PFSK-1 (cell line): ENCODE results near the gene BMP2. TPM values are rescaled to one million over a fixed set of nuclear protein-coding genes. Genes with fewer than 3 reads are reported as not detected.

ENCODE experiments used
- FOXP2 ChIP-seq: optimal IDR thresholded peaks from 2 replicates; pipeline ENCODE3; 2011; ENCODE audit warnings: borderline replicate concordance, control low read depth, inconsistent platforms; ENCODE audit not compliant: insufficient read depth; ENCODE audit errors: extremely low read length, extremely low read depth
- POLR2AphosphoS5 ChIP-seq: IDR thresholded peaks from 2 replicates; pipeline ENCODE4 v1.6.1; 2012; ENCODE audit warnings: low read depth, mild to moderate bottlenecking, control low read depth, low read length, moderate library complexity
- REST ChIP-seq, 2 experiments: IDR thresholded peaks; 2 replicates each; pipeline versions ENCODE4 v1.6.1 to v1.8.0; 2011 to 2012; ENCODE audit warnings: low read depth in 2 of 2, low read length in 2 of 2, control low read depth in 1 of 2, inconsistent platforms in 1 of 2, mild to moderate bottlenecking in 1 of 2, moderate library complexity in 1 of 2; ENCODE audit not compliant: insufficient read depth in 1 of 2
- SIN3A ChIP-seq: IDR thresholded peaks from 2 replicates; pipeline ENCODE4 v1.6.1; 2012; ENCODE audit warnings: mild to moderate bottlenecking, low read length, moderate library complexity, borderline replicate concordance; ENCODE audit not compliant: insufficient read depth
- TAF1 ChIP-seq: IDR thresholded peaks from 2 replicates; pipeline ENCODE4 v1.6.1; 2012; ENCODE audit warnings: low read length, control low read depth, borderline replicate concordance; ENCODE audit not compliant: insufficient read depth
- polyA plus RNA-seq: library from polyadenylated mRNA; unstranded; fragments of >200 nt; gene quantifications from one replicate; pipeline ENCODE4 v1.2.1, GENCODE V29; 2012; ENCODE audit warnings: low read depth, missing spikeins; ENCODE audit not compliant: insufficient read length

Gene BMP2
- polyA plus RNA-seq: not detected

- TF ChIP-seq REST (IDR thresholded peaks at IDR 0.05; ENCODE audit: insufficient read depth in 1 of 2, low read depth in 2 of 2, low read length in 2 of 2) (no peak), TAF1 (no peak), SIN3A (no peak), FOXP2 (no peak), POLR2AphosphoS5 (no peak)
These were observed at the start of gene BMP2 for GRCh38 chr20:6767536-6768227. BMP2 (plus strand) TSS chr20:6767686; CDS start chr20:6770127, 2,441 bp downstream.

DNA sequence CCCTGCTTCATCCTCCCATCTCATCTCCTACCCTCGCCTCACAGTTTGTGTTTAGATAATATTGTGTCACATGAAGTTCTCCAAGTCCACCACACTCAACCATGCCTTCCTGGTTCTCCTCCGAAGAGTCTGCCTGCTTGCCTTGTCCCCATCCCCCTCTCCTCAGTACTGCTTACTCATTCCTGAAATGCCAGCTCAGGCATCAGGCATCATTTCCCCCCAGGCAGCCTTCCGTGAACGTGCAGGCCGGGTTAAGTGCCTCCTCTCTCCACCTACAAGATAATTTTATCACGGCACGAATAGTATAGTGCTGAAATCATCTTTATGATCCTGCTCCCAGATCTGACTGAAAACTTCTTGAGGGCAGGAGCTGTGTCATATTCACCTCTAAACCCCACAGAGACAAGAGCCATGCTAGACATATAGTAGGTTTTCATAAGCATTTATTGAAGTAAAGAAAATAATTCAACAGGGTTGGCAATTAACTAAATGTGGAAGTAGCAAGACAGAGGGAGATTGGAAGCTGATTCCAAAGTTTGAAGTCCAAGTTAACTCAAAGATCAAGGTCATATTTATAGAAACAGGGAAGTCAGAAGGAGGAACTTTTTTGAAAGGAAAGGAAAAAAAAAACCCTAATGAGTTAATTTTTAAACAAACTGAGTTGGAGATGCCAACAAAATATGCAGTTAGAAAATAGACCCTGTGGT, 48.7 kb upstream of the BMP2 start:
- TF ChIP-seq REST (IDR thresholded peaks at IDR 0.05; ENCODE audit: insufficient read depth in 1 of 2, low read depth in 2 of 2, low read length in 2 of 2) (no peak), POLR2AphosphoS5 (no peak), FOXP2 (no peak), SIN3A (no peak), TAF1 (no peak)

GRCh38 chr20:6719369-6719721, 48.1 kb upstream of the BMP2 start:
- TF ChIP-seq FOXP2 (no peak), REST (IDR thresholded peaks at IDR 0.05; ENCODE audit: insufficient read depth in 1 of 2, low read depth in 2 of 2, low read length in 2 of 2) (no peak), TAF1 (no peak), POLR2AphosphoS5 (no peak), SIN3A (no peak)

DNA sequence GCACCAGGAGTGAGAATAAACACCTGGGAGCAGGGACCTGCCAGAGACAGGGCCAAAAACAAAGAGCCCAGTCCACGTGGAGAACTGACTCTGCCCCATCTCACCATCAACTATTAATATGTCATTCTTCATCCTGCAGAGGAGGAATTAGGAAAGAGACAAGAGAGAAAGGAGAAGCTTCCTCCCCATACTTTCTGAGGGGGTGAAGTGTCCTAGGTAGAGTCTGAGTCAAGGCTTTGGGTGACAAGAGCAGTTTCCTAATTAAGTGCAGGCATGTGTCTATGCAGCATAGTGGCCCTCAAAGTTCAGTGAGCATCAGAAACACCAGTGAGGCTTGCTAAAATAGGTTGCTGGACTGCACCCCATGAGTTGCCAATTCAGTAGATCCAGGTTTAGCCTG, 40.7 kb upstream of the BMP2 start:
- no peak for TF ChIP-seq TAF1
- TF ChIP-seq SIN3A: no peak
- no peak for TF ChIP-seq POLR2AphosphoS5
- no peak for TF ChIP-seq REST (IDR thresholded peaks at IDR 0.05; ENCODE audit: insufficient read depth in 1 of 2, low read depth in 2 of 2, low read length in 2 of 2)
- TF ChIP-seq FOXP2: no peak
